ENCODE measurements around the gene DNAH2.

The DNAH2 gene

GRCh38 chr17:7820231-7820630 lies 102.7 kb downstream of the DNAH2 start:
- no peak for DNase-seq (ENCODE audit: low read depth)

- DNase-seq (ENCODE audit: low read depth), result no peak
Observed at GRCh38 chr17:7822126-7822525, 104.6 kb downstream of the DNAH2 start.

- no peak for DNase-seq (ENCODE audit: low read depth)
Observed at GRCh38 chr17:7823581-7824001, 106.0 kb downstream of the DNAH2 start.

- DNase-seq (ENCODE audit: low read depth), result no peak
Observed at GRCh38 chr17:7824021-7824924, 106.7 kb downstream of the DNAH2 start.

- no peak for DNase-seq (ENCODE audit: low read depth)
Observed at GRCh38 chr17:7825206-7825990, 107.9 kb downstream of the DNAH2 start.

- no peak for DNase-seq (ENCODE audit: low read depth)
Observed at GRCh38 chr17:7830616-7831015, 113.1 kb downstream of the DNAH2 start.

- no peak for DNase-seq (ENCODE audit: low read depth)
Observed at GRCh38 chr17:7831233-7831632, 113.7 kb downstream of the DNAH2 start.

GRCh38 chr17:7832431-7832830 lies 114.9 kb downstream of the DNAH2 start:
- no peak for DNase-seq (ENCODE audit: low read depth)

- no peak for DNase-seq (ENCODE audit: low read depth)
Observed at GRCh38 chr17:7833011-7833794, 115.7 kb downstream of the DNAH2 start.

- DNase-seq (ENCODE audit: low read depth), result peak; percentile 84
Observed at GRCh38 chr17:7833795-7834541, 116.4 kb downstream of the DNAH2 start, which contains the start of gene KDM6B. KDM6B (plus strand) TSS chr17:7834217; CDS start chr17:7845555, 11,338 bp downstream.

GRCh38 chr17:7834542-7834956 lies 117.0 kb downstream of the DNAH2 start:
- DNase-seq (ENCODE audit: low read depth), result no peak

GRCh38 chr17:7834957-7835813 lies 117.6 kb downstream of the DNAH2 start:
- peak; percentile 97 for DNase-seq (ENCODE audit: low read depth)

- no peak for DNase-seq (ENCODE audit: low read depth)
Observed at GRCh38 chr17:7835814-7836595, 118.5 kb downstream of the DNAH2 start.

GRCh38 chr17:7836596-7837407 lies 119.3 kb downstream of the DNAH2 start:
- DNase-seq (ENCODE audit: low read depth), result peak; percentile 95

GRCh38 chr17:7837408-7838088 lies 120.0 kb downstream of the DNAH2 start:
- DNase-seq (ENCODE audit: low read depth), result no peak

GRCh38 chr17:7838090-7839075 lies 120.8 kb downstream of the DNAH2 start:
- DNase-seq (ENCODE audit: low read depth), result peak; percentile 69

Data from fibroblast of the conjunctiva (primary cell).